GM12878 (cell line): ENCODE measurements around the gene NFASC.

Source experiments
- BMI1 ChIP-seq: fragments of 450-650 bp; IDR thresholded peaks from 2 replicates; pipeline ENCODE4 v1.6.1; 2016; ENCODE audit warnings: mild to moderate bottlenecking, moderate library complexity, borderline replicate concordance
- CHD4 ChIP-seq: fragments of 200-600 bp; sonication (generic); IDR thresholded peaks from 2 replicates; pipeline ENCODE4 v1.6.1; 2016; ENCODE audit warnings: mild to moderate bottlenecking
- CTCF ChIP-seq, 3 experiments: IDR thresholded peaks in 2 of 3; conservative IDR thresholded peaks in 1 of 3; 2 replicates each; pipeline ENCODE4 v1.5.1; 2011; ENCODE audit warnings: low read depth in 3 of 3, low read length in 3 of 3, mild to moderate bottlenecking in 3 of 3, control low read depth in 2 of 3, moderate library complexity in 2 of 3, inconsistent platforms in 1 of 3, mixed read lengths in 1 of 3; ENCODE audit not compliant: control insufficient read depth in 2 of 3, insufficient read depth in 1 of 3; ENCODE audit errors: extremely low read depth in 1 of 3
- E2F4 ChIP-seq: IDR thresholded peaks from 2 replicates; pipeline ENCODE4 v1.6.1; 2012; ENCODE audit warnings: low read depth, low read length, improper control_type of control experiment
- EZH2 ChIP-seq: IDR thresholded peaks from 2 replicates; pipeline ENCODE4 v1.6.1; 2012; ENCODE audit warnings: low read depth, mild to moderate bottlenecking, control low read depth, inconsistent platforms, low read length, borderline replicate concordance; ENCODE audit not compliant: control insufficient read depth
- MAX ChIP-seq: IDR thresholded peaks from 2 replicates; pipeline ENCODE4 v1.6.1; 2012; ENCODE audit warnings: low read depth, low read length, improper control_type of control experiment
- POLR2AphosphoS5 ChIP-seq: IDR thresholded peaks from 2 replicates; pipeline ENCODE4 v1.6.1; 2011; ENCODE audit warnings: mild to moderate bottlenecking, low read length, inconsistent platforms
- ZBTB11 ChIP-seq: fragments of 450-650 bp; formaldehyde crosslinking; IDR thresholded peaks from 2 replicates; pipeline ENCODE4 v1.5.0; 2022; ENCODE audit warnings: mild to moderate bottlenecking, missing genetic modification characterization

GRCh38 chr1:204930155-204930523 lies 59.5 kb downstream of the NFASC start:
- TF ChIP-seq E2F4: no peak
- no peak for TF ChIP-seq CHD4
- no peak for TF ChIP-seq ZBTB11 (CRISPR knock-in tag)
- no peak for TF ChIP-seq CTCF (IDR thresholded peaks at IDR 0.05 in 2 of 3, conservative IDR thresholded peaks at IDR 0.05 in 1 of 3; ENCODE audit: control insufficient read depth in 2 of 3, extremely low read depth in 1 of 3, insufficient read depth in 1 of 3, low read depth in 3 of 3, low read length in 3 of 3)
- no peak for TF ChIP-seq MAX
- no peak for TF ChIP-seq BMI1
- no peak for TF ChIP-seq EZH2
- no peak for TF ChIP-seq POLR2AphosphoS5
